A204.1 (cell line): Measurements from ENCODE around the gene MEOX1.

Source experiments
- FAIRE-seq: peaks from 2 replicates; lab custom pipeline; 2012; peaks lifted over from hg19 to GRCh38; lab: Jason Lieb, UNC

Gene MEOX1

GRCh38 chr17:43679911-43680310 lies 18.2 kb upstream of the MEOX1 start:
- FAIRE-seq = no peak

GRCh38 chr17:43679401-43679800 lies 17.7 kb upstream of the MEOX1 start:
- no peak for FAIRE-seq

DNA sequence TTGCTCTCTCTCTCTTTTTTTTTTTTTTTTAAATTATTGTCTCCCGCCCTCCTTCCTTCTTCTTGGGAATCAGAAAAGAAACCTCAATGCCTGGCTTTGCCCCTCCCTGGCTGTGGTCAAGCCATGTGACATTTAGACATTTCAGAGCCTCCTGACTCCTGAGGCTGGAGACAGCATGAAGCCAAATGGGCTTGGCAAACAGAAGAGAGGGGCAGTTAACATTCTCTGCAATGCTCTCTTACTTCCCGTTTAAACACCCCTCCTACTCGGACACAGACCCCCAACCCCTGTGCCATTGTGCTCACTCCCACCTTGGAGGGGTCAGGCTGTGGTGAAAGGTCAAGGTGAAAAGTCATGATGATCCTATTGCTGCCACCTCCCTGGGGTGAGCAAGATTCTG lies 14.7 kb upstream of the MEOX1 start:
- no peak for FAIRE-seq

GRCh38 chr17:43674394-43674793 lies 12.7 kb upstream of the MEOX1 start:
- FAIRE-seq = no peak

DNA sequence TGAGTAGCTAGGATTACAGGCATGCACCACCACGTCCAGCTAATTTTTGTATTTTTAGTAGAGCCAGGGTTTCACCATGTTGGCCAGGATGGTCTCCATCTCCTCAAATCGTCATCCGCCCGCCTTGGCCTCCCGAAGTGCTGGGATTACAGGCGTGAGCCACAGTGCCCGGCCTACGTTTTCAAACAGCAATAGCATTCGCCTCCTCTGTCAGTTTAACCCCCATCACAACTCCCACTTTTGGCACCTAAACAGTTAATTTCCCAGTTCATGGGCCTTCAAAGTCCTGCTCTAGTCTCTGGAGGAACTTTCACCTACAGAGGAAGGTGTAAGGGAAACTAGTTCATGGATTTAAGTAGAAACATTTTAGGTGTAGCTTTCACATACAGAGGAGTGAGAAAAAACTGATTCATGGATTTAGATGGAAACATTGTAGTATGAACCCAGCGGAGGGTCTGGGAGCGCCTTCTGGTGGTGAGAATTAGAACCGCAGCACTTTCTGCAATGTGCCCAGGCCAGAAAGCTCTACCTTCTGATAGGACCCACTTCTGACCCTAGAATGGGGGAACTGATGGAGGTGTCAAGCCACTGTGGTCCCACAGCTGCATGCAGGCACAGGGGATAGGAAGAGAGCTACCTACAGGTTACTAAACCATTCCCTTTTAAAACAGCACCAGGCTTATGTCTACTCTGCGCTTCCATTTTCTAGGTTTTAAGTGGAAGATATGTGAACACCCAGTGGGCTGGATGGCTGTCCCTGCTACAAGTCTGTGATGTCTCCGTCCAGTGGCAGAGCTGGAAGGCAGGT lies 12.0 kb upstream of the MEOX1 start:
- peak; percentile 78 for FAIRE-seq

- no peak for FAIRE-seq
These were observed 10.2 kb upstream of the MEOX1 start for GRCh38 chr17:43671755-43672519.

DNA sequence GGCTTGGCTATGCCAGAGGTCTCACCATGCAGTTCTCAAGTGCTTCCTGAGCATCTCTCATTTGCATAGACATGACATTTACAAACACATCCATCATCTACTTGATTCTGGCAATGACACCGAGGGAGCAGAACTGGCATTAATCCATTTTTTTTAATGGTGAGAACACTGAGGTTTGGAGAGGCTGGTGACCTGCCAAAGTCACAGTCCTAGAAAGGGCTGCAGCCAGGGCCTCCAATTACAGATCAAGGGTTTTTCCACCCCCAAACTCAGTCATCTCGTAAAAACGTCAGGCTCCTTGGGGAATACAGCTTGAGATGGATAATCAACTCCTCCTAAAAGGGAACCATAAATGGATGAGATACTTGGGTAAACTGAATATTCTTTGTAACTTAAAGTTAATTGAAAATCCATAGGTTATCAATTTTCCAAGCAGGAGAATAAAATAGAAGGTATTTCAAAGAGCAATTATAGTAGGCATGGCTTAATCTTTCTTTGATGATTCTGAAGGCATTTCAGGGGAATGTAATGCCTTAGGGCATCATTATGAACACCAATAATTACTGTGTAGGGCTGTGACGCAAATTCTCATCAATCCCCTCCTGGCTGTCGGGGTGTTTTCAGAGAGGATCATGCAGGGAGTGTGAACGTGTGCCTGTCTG lies 9.4 kb upstream of the MEOX1 start:
- no peak for FAIRE-seq

- no peak for FAIRE-seq
These were observed 8.9 kb upstream of the MEOX1 start for GRCh38 chr17:43670645-43671030.

DNA sequence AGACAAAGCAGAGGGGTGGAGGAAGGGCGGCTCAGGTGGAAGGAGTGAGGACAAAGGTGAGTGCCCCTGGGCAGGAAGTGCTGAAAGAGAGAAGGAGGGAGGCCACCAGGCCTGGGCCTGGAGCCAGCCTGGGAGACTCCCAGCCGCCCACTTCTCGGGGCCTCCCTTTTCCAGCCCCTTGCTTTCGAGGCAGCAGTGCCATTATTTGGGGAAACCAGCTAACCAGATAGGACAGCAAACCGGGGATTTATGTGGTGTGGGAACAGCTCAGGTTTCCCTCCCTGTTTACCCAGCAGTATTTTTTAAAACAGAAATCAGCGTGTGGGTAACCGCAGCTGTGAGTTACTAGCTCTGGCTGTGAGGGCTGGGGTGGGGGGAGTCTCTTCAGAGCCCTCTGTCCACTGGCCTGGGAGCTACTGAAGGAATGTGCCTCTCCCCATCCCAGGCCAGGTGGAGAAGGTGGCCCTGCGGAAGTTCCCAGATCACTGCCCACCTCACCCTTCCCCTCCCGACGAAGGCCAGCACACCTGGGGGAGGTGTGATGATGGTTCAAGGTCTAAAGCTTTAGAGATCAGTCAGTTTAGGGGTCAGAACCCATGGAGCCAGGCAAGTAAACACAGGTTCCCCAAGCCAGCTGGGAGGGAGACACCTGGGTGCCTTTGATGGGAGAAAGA lies 8.4 kb upstream of the MEOX1 start:
- FAIRE-seq = no peak

- FAIRE-seq = no peak
These were observed 6.2 kb upstream of the MEOX1 start for GRCh38 chr17:43667947-43668348.

GRCh38 chr17:43667506-43667905 lies 5.8 kb upstream of the MEOX1 start:
- no peak for FAIRE-seq

GRCh38 chr17:43665937-43666236 lies 4.2 kb upstream of the MEOX1 start:
- FAIRE-seq = no peak

DNA sequence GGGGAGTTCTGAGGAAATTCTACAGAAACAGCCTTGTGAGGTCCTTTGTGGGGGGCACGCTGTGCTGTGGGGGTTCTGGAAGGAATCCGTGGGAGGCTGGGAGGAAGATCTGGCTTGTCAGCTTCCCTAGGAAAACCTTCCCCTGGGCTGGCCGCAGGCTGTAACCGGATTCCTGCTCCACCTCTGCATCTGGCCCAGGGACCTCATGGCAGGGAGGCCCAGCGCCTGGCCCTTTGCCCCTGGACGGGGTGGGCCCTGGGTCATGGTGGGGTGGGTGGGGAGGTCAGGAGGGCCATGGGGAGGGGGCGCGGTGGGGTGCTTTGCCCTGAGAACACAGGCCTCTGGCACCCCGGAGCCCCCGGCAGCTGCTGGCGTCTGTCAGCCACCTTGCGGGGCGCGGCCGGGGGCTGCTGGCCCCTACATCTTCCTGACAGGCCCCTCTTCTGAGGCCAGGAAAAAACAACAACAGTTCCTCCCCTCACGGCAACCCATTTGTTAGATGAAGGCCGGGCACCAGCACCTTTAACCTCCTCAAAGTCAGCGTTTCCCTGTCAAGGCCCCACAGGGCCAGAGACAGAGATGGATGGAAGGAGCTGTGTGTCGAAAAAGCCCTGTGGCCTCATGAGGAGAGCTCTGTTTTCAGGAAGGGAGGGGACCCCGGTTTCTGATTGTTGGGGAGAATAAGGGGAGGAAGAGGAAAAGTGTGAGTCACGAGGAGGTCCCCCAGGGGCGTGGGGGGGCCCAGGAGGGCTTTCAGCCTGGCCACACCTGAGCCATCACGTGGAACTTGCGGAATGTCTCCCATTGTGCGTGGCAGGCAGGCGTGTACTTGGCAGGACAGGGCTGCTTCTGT lies 3.6 kb upstream of the MEOX1 start:
- FAIRE-seq = no peak

- FAIRE-seq = no peak
These were observed 2.4 kb upstream of the MEOX1 start for GRCh38 chr17:43664096-43664495.

- FAIRE-seq = no peak
These were observed 1.7 kb upstream of the MEOX1 start for GRCh38 chr17:43663383-43663782.

DNA sequence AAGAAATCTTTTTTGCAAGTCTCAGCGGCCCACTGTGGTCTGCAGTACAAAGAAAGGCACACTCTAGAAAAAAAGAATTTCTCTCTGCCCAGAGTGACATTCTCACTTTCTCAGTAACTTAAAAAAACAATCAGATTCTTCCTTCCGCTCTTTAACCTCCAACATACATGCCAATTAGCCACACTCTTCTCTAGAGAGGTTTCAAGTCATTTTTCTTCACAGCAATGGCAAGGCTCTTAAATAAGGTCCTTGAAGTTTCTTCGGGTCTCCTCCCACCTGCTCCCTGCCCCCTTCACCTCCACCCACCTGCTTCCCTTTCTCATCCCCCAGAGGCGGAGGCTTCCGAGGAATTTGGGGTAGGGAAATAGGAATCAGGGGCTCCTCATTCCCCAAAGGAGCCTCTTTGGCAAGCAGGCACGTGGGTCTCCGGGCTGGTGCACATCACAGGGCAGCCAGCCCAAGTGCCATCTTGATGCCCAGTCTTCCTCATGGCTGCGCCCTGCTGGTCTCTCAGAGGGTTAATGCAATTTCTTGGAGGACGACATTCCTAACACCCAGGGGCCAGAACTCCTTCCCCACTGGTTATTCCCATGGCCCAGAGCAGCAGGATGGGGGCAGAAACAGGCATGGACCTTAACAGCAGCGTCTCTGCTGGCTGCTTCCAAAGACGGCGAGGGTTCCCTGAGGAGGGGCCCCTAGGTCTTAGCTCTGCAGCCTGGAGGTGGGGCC lies 855 bp upstream of the MEOX1 start:
- peak; percentile 44 for FAIRE-seq

GRCh38 chr17:43660816-43661493 lies 767 bp downstream of the MEOX1 start:
- FAIRE-seq = no peak

GRCh38 chr17:43659823-43660617 lies 1.7 kb downstream of the MEOX1 start:
- FAIRE-seq = no peak

DNA sequence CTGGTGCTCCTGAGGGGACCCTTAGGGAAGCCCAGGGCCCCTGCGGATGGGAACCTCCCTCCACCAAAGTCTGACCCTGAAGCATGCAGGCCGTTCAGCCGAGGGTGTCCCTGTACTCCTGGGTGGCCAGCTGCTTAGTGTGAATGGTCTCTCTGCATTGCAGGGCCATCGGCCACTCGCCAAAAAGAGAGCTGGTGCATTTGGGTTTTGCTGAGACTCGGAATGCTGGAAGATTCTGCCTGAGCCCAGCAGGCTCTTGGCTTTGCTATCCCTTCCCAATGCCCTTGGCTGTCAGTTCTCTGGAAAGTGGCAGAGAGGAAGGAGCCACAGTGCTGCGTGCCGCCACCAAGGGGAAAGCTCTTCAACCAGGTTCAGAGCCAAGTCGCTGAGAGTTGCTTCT lies 2.8 kb downstream of the MEOX1 start:
- no peak for FAIRE-seq
